Type B pancreatic cell (in vitro differentiated cells): Measurements from ENCODE around the gene PPA1. TPM values are rescaled to one million over a fixed set of nuclear protein-coding genes. Genes with fewer than 3 reads are reported as not detected.
"Not testable (repeated sequence)": the region's sequence is repeated elsewhere in the genome, so short reads cannot be mapped to it uniquely, and the experiment has no call there.

Experiments
- DNase-seq: peaks from one replicate; pipeline ENCODE4 v3.0.0; 2021; ENCODE audit warnings: mixed read lengths; ENCODE audit not compliant: unreplicated experiment; ENCODE audit errors: extremely low spot score
- H3K27ac Mint-ChIP-seq: 2 replicates; pipeline ENCODE4 v1.8.0; 2021; ENCODE audit warnings: mild to moderate bottlenecking, mixed read lengths
- H3K27me3 Mint-ChIP-seq: 2 replicates; pipeline ENCODE4 v1.8.0; 2021; ENCODE audit warnings: mixed read lengths
- H3K36me3 Mint-ChIP-seq: 2 replicates; pipeline ENCODE4 v1.8.0; 2021; ENCODE audit warnings: mixed read lengths
- H3K4me1 Mint-ChIP-seq: one replicate; pipeline ENCODE4 v1.8.0; 2021; ENCODE audit warnings: mixed read lengths; ENCODE audit not compliant: unreplicated experiment
- H3K4me3 Mint-ChIP-seq: 2 replicates; pipeline ENCODE4 v1.8.0; 2021; ENCODE audit warnings: mild to moderate bottlenecking, mixed read lengths
- H3K9me3 Mint-ChIP-seq: 2 replicates; pipeline ENCODE4 v1.8.0; 2021; ENCODE audit warnings: mixed read lengths
- CTCF ChIP-seq: fragments of 200-600 bp; sonication (generic); conservative IDR thresholded peaks from 2 replicates; pipeline ENCODE4 v1.5.0; 2021; ENCODE audit warnings: antibody characterized with exemption, mild to moderate bottlenecking
- total RNA-seq: library from RNA; stranded (reverse); gene quantifications from 2 replicates; pipeline ENCODE4 v1.2.1, GENCODE V29; 2021; ENCODE audit warnings: low replicate concordance

The PPA1 gene
- total RNA-seq, 1 donor from 2014 or later: 105 TPM

- Mint-ChIP-seq H3K4me1 (peaks cover 12% of the 10 kb centered on the region), H3K9me3 (no peaks in the 10 kb centered on the region), H3K27me3 (no peaks in the 10 kb centered on the region), H3K36me3 (peaks cover 7% of the 10 kb centered on the region), H3K4me3 (no peak overlapping the region), H3K27ac (peak overlapping the region; percentile 18)
- no peak for TF ChIP-seq CTCF
- no peak for DNase-seq
These were observed 5.5 kb downstream of the PPA1 start for GRCh38 chr10:70227548-70228320.

- peaks cover 7% of the 10 kb centered on the region for H3K36me3 Mint-ChIP-seq
- TF ChIP-seq CTCF: no peak
- H3K27ac Mint-ChIP-seq: no peak overlapping the region
- no peak for DNase-seq
- no peaks in the 10 kb centered on the region for H3K9me3 Mint-ChIP-seq
- peaks cover 17% of the 10 kb centered on the region for H3K4me1 Mint-ChIP-seq
- H3K27me3 Mint-ChIP-seq: no peaks in the 10 kb centered on the region
- H3K4me3 Mint-ChIP-seq: no peak overlapping the region
These were observed 9.5 kb downstream of the PPA1 start for GRCh38 chr10:70223728-70224127.

- Mint-ChIP-seq H3K36me3 (peaks cover 11% of the 10 kb centered on the region), H3K4me3 (peak overlapping the region; percentile 78), H3K4me1 (peaks cover 17% of the 10 kb centered on the region)
These were observed 10.3 kb downstream of the PPA1 start for GRCh38 chr10:70222811-70223447.

GRCh38 chr10:70222340-70222794 lies 10.9 kb downstream of the PPA1 start:
- Mint-ChIP-seq H3K27ac (peak overlapping the region; percentile 91), H3K4me1 (peaks cover 17% of the 10 kb centered on the region), H3K9me3 (no peaks in the 10 kb centered on the region), H3K27me3 (no peaks in the 10 kb centered on the region), H3K36me3 (peaks cover 11% of the 10 kb centered on the region), H3K4me3 (no peak overlapping the region)
- no peak for TF ChIP-seq CTCF
- DNase-seq: no peak

More at GRCh38 chr10:70222811-70223447, 10.3 kb downstream of the PPA1 start:
- not testable (repeated sequence) for H3K9me3 Mint-ChIP-seq, DNase-seq, H3K27me3 Mint-ChIP-seq
- peak overlapping the region; percentile 91 for H3K27ac Mint-ChIP-seq

- no peak for DNase-seq
- Mint-ChIP-seq H3K27me3 (no peaks in the 10 kb centered on the region), H3K9me3 (no peaks in the 10 kb centered on the region), H3K36me3 (peaks cover 11% of the 10 kb centered on the region), H3K4me1 (peaks cover 17% of the 10 kb centered on the region), H3K27ac (peak overlapping the region; percentile 91), H3K4me3 (no peak overlapping the region)
- no peak for TF ChIP-seq CTCF
These were observed 12.2 kb downstream of the PPA1 start for GRCh38 chr10:70221030-70221429.

GRCh38 chr10:70212879-70213278 lies 20.4 kb downstream of the PPA1 start:
- Mint-ChIP-seq H3K36me3 (peaks cover 18% of the 10 kb centered on the region), H3K4me3 (no peak overlapping the region), H3K9me3 (no peaks in the 10 kb centered on the region), H3K27ac (no peak overlapping the region), H3K27me3 (no peaks in the 10 kb centered on the region), H3K4me1 (no peaks in the 10 kb centered on the region)
- TF ChIP-seq CTCF: no peak
- DNase-seq: no peak
